NCI-H2171 treated with DMSO at 0.1 percent for 48 hours (cell line): ENCODE measurements around the gene L2HGDH.
"Not testable (repeated sequence)": the region's sequence is repeated elsewhere in the genome, so short reads cannot be mapped to it uniquely, and the experiment has no call there.

ENCODE experiments used
- DNase-seq: peaks from one replicate; lab custom pipeline; 2025; lab: John Stamatoyannopoulos, UW

L2HGDH gene

GRCh38 chr14:50339178-50339804 is 27.3 kb upstream of the L2HGDH start:
- no peak for DNase-seq

GRCh38 chr14:50338587-50338986 is 26.6 kb upstream of the L2HGDH start:
- no peak for DNase-seq

- DNase-seq = peak; percentile 97
Observed at GRCh38 chr14:50335989-50336824, 24.2 kb upstream of the L2HGDH start.

GRCh38 chr14:50335389-50335788 is 23.4 kb upstream of the L2HGDH start:
- DNase-seq = peak; percentile 99

GRCh38 chr14:50334211-50334610 is 22.2 kb upstream of the L2HGDH start:
- DNase-seq = no peak

GRCh38 chr14:50333014-50333509 is 21.0 kb upstream of the L2HGDH start:
- DNase-seq = no peak

GRCh38 chr14:50331596-50331995 is 19.6 kb upstream of the L2HGDH start:
- no peak for DNase-seq

- DNase-seq = peak; percentile 94
Observed at GRCh38 chr14:50321009-50321660, 9.1 kb upstream of the L2HGDH start.

- no peak for DNase-seq
Observed at GRCh38 chr14:50320283-50320682, 8.3 kb upstream of the L2HGDH start.

- no peak for DNase-seq
Observed at GRCh38 chr14:50319721-50320120, 7.7 kb upstream of the L2HGDH start.

- DNase-seq = no peak
Observed at GRCh38 chr14:50319293-50319692, 7.3 kb upstream of the L2HGDH start.

GRCh38 chr14:50318031-50318626 is 6.1 kb upstream of the L2HGDH start:
- DNase-seq = peak; percentile 75

- DNase-seq = not testable (repeated sequence)
Observed at GRCh38 chr14:50314098-50314497, 2.1 kb upstream of the L2HGDH start.

GRCh38 chr14:50312734-50313054 is 665 bp upstream of the L2HGDH start:
- DNase-seq = peak; percentile 89

- peak; percentile 63 for DNase-seq
Observed at GRCh38 chr14:50311337-50311971, 575 bp downstream of the L2HGDH start.

GRCh38 chr14:50310445-50310844 is 1.6 kb downstream of the L2HGDH start:
- no peak for DNase-seq

GRCh38 chr14:50308363-50308915 is 3.6 kb downstream of the L2HGDH start:
- no peak for DNase-seq

- DNase-seq = peak; percentile 68
Observed at GRCh38 chr14:50303744-50304471, 8.1 kb downstream of the L2HGDH start.

GRCh38 chr14:50301914-50302313 is 10.1 kb downstream of the L2HGDH start:
- DNase-seq = no peak

GRCh38 chr14:50299585-50299984 is 12.4 kb downstream of the L2HGDH start:
- no peak for DNase-seq

- peak; percentile 19 for DNase-seq
Observed at GRCh38 chr14:50290306-50290705, 21.7 kb downstream of the L2HGDH start.
